PC-9 (cell line): ENCODE data around the gene SPINK4.

ENCODE experiments used
- CTCF ChIP-seq: fragments of 200-600 bp; sonication (generic); conservative IDR thresholded peaks from 2 replicates; pipeline ENCODE4 v1.6.1; 2017; ENCODE audit warnings: mixed run types, antibody characterized with exemption, mild to moderate bottlenecking, moderate library complexity
- EZH2 ChIP-seq: fragments of 200-600 bp; sonication (generic); IDR thresholded peaks from 2 replicates; pipeline ENCODE4 v1.8.0; 2017; ENCODE audit warnings: antibody characterized with exemption, low read depth

GRCh38 chr9:33263131-33264002 is 23.4 kb downstream of the SPINK4 start:
- TF ChIP-seq CTCF: no peak
- TF ChIP-seq EZH2: no peak
